Hepatocyte (in vitro differentiated cells): ENCODE data around the gene SNRPA1.

Experiments
- EZH2 ChIP-seq: fragments of 200-600 bp; sonication (generic); IDR thresholded peaks from 2 replicates; pipeline ENCODE4 v1.6.1; 2016; ENCODE audit warnings: antibody characterized with exemption, mild to moderate bottlenecking, borderline replicate concordance
- EZH2phosphoT487 ChIP-seq: fragments of 200-600 bp; sonication (generic); IDR thresholded peaks from one replicate; pipeline ENCODE4 v1.6.1; 2018; ENCODE audit warnings: antibody characterized with exemption, mild to moderate bottlenecking, low read depth, moderate library complexity; ENCODE audit not compliant: unreplicated experiment, severe bottlenecking
- TF ChIP-seq, protein P1 (sequence below): fragments of 200-600 bp; sonication (generic); IDR thresholded peaks from 2 replicates; pipeline ENCODE4 v1.5.1; 2016; ENCODE audit warnings: antibody characterized with exemption, mild to moderate bottlenecking; ENCODE audit not compliant: poor library complexity

DNA sequence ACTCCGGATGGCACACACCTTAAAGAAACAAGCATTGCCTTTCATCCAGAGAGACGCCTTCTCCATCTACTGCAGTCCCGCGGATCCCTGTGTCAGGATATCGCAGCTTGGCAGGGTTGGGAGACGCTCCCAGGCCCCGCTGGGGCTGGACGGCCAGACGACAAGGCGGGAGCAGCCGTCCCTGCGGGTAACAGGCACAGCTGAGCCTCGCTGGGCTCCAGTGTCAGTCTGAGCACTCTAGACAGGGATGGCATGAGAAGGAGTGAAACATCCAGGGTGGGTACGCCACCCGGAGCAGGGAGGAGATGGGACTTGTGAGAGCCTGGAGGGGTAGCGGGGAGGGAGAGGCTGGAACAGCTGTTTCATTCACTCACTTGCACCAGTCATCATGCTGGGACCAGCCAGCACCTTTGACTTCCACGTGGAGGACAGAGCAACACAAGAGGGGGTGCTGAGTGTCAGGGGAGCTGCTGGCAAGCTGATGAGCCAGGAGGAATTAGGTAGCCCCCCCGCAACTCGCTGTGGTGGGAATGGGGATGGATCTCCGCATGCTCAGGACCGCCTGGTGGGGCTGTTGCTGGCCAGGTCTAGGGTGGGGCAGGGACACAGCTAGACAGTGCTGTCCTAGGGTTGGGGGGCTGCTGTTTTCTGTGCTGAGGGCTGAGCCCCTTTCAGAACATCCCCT lies 31.6 kb upstream of the SNRPA1 start:
- TF ChIP-seq, protein P1, sequence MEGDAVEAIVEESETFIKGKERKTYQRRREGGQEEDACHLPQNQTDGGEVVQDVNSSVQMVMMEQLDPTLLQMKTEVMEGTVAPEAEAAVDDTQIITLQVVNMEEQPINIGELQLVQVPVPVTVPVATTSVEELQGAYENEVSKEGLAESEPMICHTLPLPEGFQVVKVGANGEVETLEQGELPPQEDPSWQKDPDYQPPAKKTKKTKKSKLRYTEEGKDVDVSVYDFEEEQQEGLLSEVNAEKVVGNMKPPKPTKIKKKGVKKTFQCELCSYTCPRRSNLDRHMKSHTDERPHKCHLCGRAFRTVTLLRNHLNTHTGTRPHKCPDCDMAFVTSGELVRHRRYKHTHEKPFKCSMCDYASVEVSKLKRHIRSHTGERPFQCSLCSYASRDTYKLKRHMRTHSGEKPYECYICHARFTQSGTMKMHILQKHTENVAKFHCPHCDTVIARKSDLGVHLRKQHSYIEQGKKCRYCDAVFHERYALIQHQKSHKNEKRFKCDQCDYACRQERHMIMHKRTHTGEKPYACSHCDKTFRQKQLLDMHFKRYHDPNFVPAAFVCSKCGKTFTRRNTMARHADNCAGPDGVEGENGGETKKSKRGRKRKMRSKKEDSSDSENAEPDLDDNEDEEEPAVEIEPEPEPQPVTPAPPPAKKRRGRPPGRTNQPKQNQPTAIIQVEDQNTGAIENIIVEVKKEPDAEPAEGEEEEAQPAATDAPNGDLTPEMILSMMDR, result no peak
- TF ChIP-seq EZH2phosphoT487, result no peak
- TF ChIP-seq EZH2, result no peak
